Keratinocyte (primary cell): ENCODE results near the gene SLC19A1. TPM values are rescaled to one million over a fixed set of nuclear protein-coding genes. Genes with fewer than 3 reads are reported as not detected.

ENCODE experiments used
- DNase-seq: peaks from one replicate; pipeline ENCODE4 v3.0.0-alpha.2; 2011; ENCODE audit warnings: low read depth, missing footprints, low spot score
- FAIRE-seq: peaks from 2 replicates; lab custom pipeline; 2011; peaks lifted over from hg19 to GRCh38; lab: Jason Lieb, UNC
- H2AFZ ChIP-seq: 2 replicates; pipeline ENCODE4 v1.6.0; 2012; ENCODE audit warnings: low read length, control low read depth, inconsistent platforms; ENCODE audit not compliant: control insufficient read depth
- H3K27ac ChIP-seq: 2 replicates; pipeline ENCODE4 v1.5.1; 2011; ENCODE audit warnings: low read length; ENCODE audit not compliant: control insufficient read depth, insufficient read depth
- H3K27me3 ChIP-seq: 3 replicates; pipeline ENCODE4 v1.6.0; 2011; ENCODE audit warnings: low read length; ENCODE audit not compliant: control insufficient read depth, insufficient read depth; ENCODE audit errors: extremely low read depth
- H3K36me3 ChIP-seq, 2 experiments: 2 replicates in 1 of 2; 3 replicates in 1 of 2; pipeline ENCODE4 v1.5.1; 2011; ENCODE audit warnings: low read length in 2 of 2, mild to moderate bottlenecking in 1 of 2; ENCODE audit not compliant: control insufficient read depth in 2 of 2, insufficient read depth in 2 of 2; ENCODE audit errors: extremely low read depth in 1 of 2
- H3K4me1 ChIP-seq: 3 replicates; pipeline ENCODE4 v1.5.1; 2011; ENCODE audit warnings: low read length; ENCODE audit not compliant: control insufficient read depth, insufficient read depth; ENCODE audit errors: extremely low read depth
- H3K4me2 ChIP-seq: 3 replicates; pipeline ENCODE4 v1.6.0; 2011; ENCODE audit warnings: low read depth, low read length; ENCODE audit not compliant: control insufficient read depth, insufficient read depth; ENCODE audit errors: extremely low read depth
- H3K4me3 ChIP-seq, 3 experiments: fragments of 200-600 bp in 1 of 3; sonication (generic) in 1 of 3; 2 replicates in 2 of 3; 3 replicates in 1 of 3; pipeline ENCODE4 v1.5.1; 2011 to 2016; ENCODE audit warnings: low read length in 3 of 3, mild to moderate bottlenecking in 3 of 3, control low read depth in 2 of 3, inconsistent platforms in 1 of 3, low read depth in 1 of 3, mixed read lengths in 1 of 3, mixed run types in 1 of 3, moderate library complexity in 1 of 3; ENCODE audit not compliant: control insufficient read depth in 2 of 3, insufficient read depth in 2 of 3; ENCODE audit errors: extremely low read depth in 1 of 3
- H3K79me2 ChIP-seq: 2 replicates; pipeline ENCODE4 v1.6.0; 2012; ENCODE audit warnings: low read length; ENCODE audit not compliant: control insufficient read depth, insufficient read depth
- H3K9ac ChIP-seq: 3 replicates; pipeline ENCODE4 v1.6.0; 2011; ENCODE audit warnings: low read length; ENCODE audit not compliant: control insufficient read depth, insufficient read depth; ENCODE audit errors: extremely low read depth
- H3K9me1 ChIP-seq: 3 replicates; pipeline ENCODE4 v1.6.0; 2011; ENCODE audit warnings: low read length; ENCODE audit not compliant: control insufficient read depth, insufficient read depth; ENCODE audit errors: extremely low read depth
- H3K9me3 ChIP-seq: 2 replicates; pipeline ENCODE4 v1.5.1; 2012; ENCODE audit warnings: low read depth, low read length; ENCODE audit not compliant: control insufficient read depth
- H4K20me1 ChIP-seq: 3 replicates; pipeline ENCODE4 v1.6.0; 2011; ENCODE audit warnings: low read length; ENCODE audit not compliant: control insufficient read depth, insufficient read depth; ENCODE audit errors: extremely low read depth
- CTCF ChIP-seq, 3 experiments: IDR thresholded peaks in 1 of 3; conservative IDR thresholded peaks in 1 of 3; optimal IDR thresholded peaks in 1 of 3; 2 replicates in 2 of 3; 3 replicates in 1 of 3; pipeline versions ENCODE3 to v1.5.1; 2011; ENCODE audit warnings: low read length in 3 of 3, mild to moderate bottlenecking in 3 of 3, moderate library complexity in 2 of 3, control low read depth in 1 of 3, inconsistent platforms in 1 of 3; ENCODE audit not compliant: insufficient read depth in 2 of 3; ENCODE audit errors: extremely low read depth in 1 of 3
- EZH2 ChIP-seq: IDR thresholded peaks from one replicate; pipeline ENCODE4 v1.6.1; 2012; ENCODE audit warnings: inconsistent platforms, mild to moderate bottlenecking, low read length, moderate library complexity
- dilution Hi-C: fragments of 300-500 bp; cut with MboI; formaldehyde crosslinking; loops from one replicate; pipeline ENCODE4 v1.7.0; 2020; ENCODE audit warnings: low sequenced_read_pairs; ENCODE audit not compliant: extremely low pct_ligation_motif_present
- polyA plus RNA-seq, 5 experiments: library from polyadenylated mRNA; depleted of rRNA in 3 of 5; stranded (reverse) in 3 of 5; stranded (forward) in 1 of 5; unstranded in 1 of 5; fragments of >200 nt; gene quantifications; 1 replicate in 1 of 5; 2 replicates in 3 of 5; 3 replicates in 1 of 5; pipeline versions ENCODE4 v1.2.1 to v1.2.3, GENCODE V29; 2011 to 2012; ENCODE audit warnings: missing spikeins in 2 of 5, low read depth in 1 of 5, low replicate concordance in 1 of 5

SLC19A1 gene
- polyA plus RNA-seq, 1 donor (not counting 4 experiments of a cell fraction or from before 2014, with no cell fraction given) = 3.8 TPM

GRCh38 chr21:45459171-45460010, 82.8 kb downstream of the SLC19A1 start:
- FAIRE-seq (no peak), DNase-seq (no peak)
- H3K9me3 ChIP-seq = no peaks in the 10 kb centered on the region
- H3K4me3 ChIP-seq = no peak overlapping the region
- peaks cover 12% of the 10 kb centered on the region for H3K4me1 ChIP-seq
- dilution Hi-C loops = no loop called here
- H3K9ac ChIP-seq = no peak overlapping the region
- peaks cover 3% of the 10 kb centered on the region for H3K79me2 ChIP-seq
- H2AFZ ChIP-seq = no peak overlapping the region
- H3K27me3 ChIP-seq = no peaks in the 10 kb centered on the region
- peaks cover 9% of the 10 kb centered on the region for H4K20me1 ChIP-seq
- peaks cover 0 to 3% of the 10 kb centered on the region in 2 experiments for H3K36me3 ChIP-seq
- no peak overlapping the region for H3K4me2 ChIP-seq
- TF ChIP-seq EZH2 (no peak), CTCF (optimal IDR thresholded peaks at IDR 0.05 in 1 of 3, IDR thresholded peaks at IDR 0.05 in 1 of 3, conservative IDR thresholded peaks at IDR 0.05 in 1 of 3; ENCODE audit: extremely low read depth in 1 of 3, insufficient read depth in 2 of 3, low read length in 3 of 3) (no peak)
- no peaks in the 10 kb centered on the region for H3K9me1 ChIP-seq
- no peak overlapping the region for H3K27ac ChIP-seq

GRCh38 chr21:45458281-45459170, 83.7 kb downstream of the SLC19A1 start:
- H3K4me2 ChIP-seq = no peak overlapping the region
- H3K36me3 ChIP-seq = peaks cover 0 to 3% of the 10 kb centered on the region in 2 experiments
- H3K27ac ChIP-seq = no peak overlapping the region
- H3K27me3 ChIP-seq = no peaks in the 10 kb centered on the region
- H3K79me2 ChIP-seq = peaks cover 4% of the 10 kb centered on the region
- H4K20me1 ChIP-seq = peaks cover 13% of the 10 kb centered on the region
- H3K4me3 ChIP-seq = no peak overlapping the region
- H2AFZ ChIP-seq = no peak overlapping the region
- no peaks in the 10 kb centered on the region for H3K9me3 ChIP-seq
- H3K9ac ChIP-seq = no peak overlapping the region
- DNase-seq = no peak
- FAIRE-seq = no peak
- TF ChIP-seq EZH2 (no peak), CTCF (optimal IDR thresholded peaks at IDR 0.05 in 1 of 3, IDR thresholded peaks at IDR 0.05 in 1 of 3, conservative IDR thresholded peaks at IDR 0.05 in 1 of 3; ENCODE audit: extremely low read depth in 1 of 3, insufficient read depth in 2 of 3, low read length in 3 of 3) (no peak)
- no peaks in the 10 kb centered on the region for H3K9me1 ChIP-seq
- dilution Hi-C loops = no loop called here
- H3K4me1 ChIP-seq = peaks cover 20% of the 10 kb centered on the region
